ENCODE results near the gene PPP4R1. TPM values are rescaled to one million over a fixed set of nuclear protein-coding genes. Genes with fewer than 3 reads are reported as not detected.

Gene PPP4R1
- polyA plus RNA-seq, 1 donor (not counting 4 experiments of a cell fraction or from before 2014, with no cell fraction given): 200 TPM

- Histone ChIP-seq H3K36me3 (ENCODE audit: control insufficient read depth in 2 of 2, extremely low read depth in 1 of 2, insufficient read depth in 2 of 2, low read length in 2 of 2) (peaks cover 5 to 14% of the 10 kb centered on the region in 2 experiments), H3K79me2 (ENCODE audit: control insufficient read depth, insufficient read depth, low read length) (peaks cover 97% of the 10 kb centered on the region), H3K9ac (ENCODE audit: control insufficient read depth, extremely low read depth, insufficient read depth, low read length) (no peak overlapping the region), H3K9me3 (ENCODE audit: control insufficient read depth, low read depth, low read length) (no peaks in the 10 kb centered on the region), H3K4me2 (ENCODE audit: control insufficient read depth, extremely low read depth, insufficient read depth, low read depth, low read length) (peak overlapping the region; percentile 9), H3K9me1 (ENCODE audit: control insufficient read depth, extremely low read depth, insufficient read depth, low read length) (no peaks in the 10 kb centered on the region), H3K4me3 (ENCODE audit: control insufficient read depth in 2 of 3, extremely low read depth in 1 of 3, insufficient read depth in 2 of 3, low read depth in 1 of 3, low read length in 3 of 3) (peak overlapping the region in 1 of 3 experiments; percentile 33), H2AFZ (ENCODE audit: control insufficient read depth, low read length) (no peak overlapping the region), H3K27ac (ENCODE audit: control insufficient read depth, insufficient read depth, low read length) (peak overlapping the region; percentile 74), H3K4me1 (ENCODE audit: control insufficient read depth, extremely low read depth, insufficient read depth, low read length) (peaks cover 36% of the 10 kb centered on the region), H3K27me3 (ENCODE audit: control insufficient read depth, extremely low read depth, insufficient read depth, low read length) (no peaks in the 10 kb centered on the region), H4K20me1 (ENCODE audit: control insufficient read depth, extremely low read depth, insufficient read depth, low read length) (no peaks in the 10 kb centered on the region)
- dilution Hi-C loops (cut with MboI; ENCODE audit: extremely low pct_ligation_motif_present, low sequenced_read_pairs): no loop called here
- DNase-seq (ENCODE audit: low read depth, low spot score) (no peak), FAIRE-seq (no peak)
- no peak for TF ChIP-seq CTCF (optimal IDR thresholded peaks at IDR 0.05 in 1 of 3, IDR thresholded peaks at IDR 0.05 in 1 of 3, conservative IDR thresholded peaks at IDR 0.05 in 1 of 3; ENCODE audit: extremely low read depth in 1 of 3, insufficient read depth in 2 of 3, low read length in 3 of 3)
- TF ChIP-seq EZH2 (IDR thresholded peaks at IDR 0.05; ENCODE audit: low read length): no peak
Measured at GRCh38 chr18:9596226-9596625, 18.1 kb downstream of the PPP4R1 start.

DNA sequence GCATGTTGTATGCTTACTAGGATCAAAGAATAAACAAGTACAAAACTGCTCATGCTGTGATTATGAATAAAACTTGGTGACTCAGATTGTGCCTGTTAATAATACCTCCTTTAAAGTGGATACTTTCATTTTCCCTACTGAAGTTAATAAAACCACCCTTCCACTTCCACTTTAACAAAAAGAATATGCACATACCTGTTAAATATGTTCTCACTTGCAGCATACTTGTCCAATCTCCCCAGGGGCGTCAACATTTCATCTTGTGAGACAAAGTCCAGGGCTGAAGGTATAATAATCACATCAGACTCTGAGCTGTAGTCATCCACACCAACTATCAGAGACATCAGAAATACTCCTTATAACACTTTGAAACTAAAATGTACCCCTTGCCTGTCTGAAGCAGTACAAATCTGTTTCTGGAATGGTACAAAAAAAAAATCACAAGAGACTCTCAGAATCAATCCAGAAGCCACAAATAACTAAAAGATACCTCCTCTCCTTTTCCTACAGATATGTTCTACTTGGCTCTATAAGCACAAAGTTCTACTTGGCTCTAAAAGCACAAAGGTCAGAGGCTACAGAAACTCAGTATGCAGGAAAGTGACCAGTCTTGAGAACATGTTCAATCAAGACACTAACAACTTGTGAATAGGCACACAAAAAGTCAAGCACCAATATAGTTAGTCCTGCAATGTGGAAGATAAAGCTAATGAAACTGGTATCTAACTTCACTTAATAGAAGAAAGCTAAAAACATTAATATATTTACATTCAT is 19.3 kb downstream of the PPP4R1 start:
- FAIRE-seq: peak; percentile 89
- Histone ChIP-seq H3K79me2 (ENCODE audit: control insufficient read depth, insufficient read depth, low read length) (peaks cover 96% of the 10 kb centered on the region), H3K4me1 (ENCODE audit: control insufficient read depth, extremely low read depth, insufficient read depth, low read length) (peaks cover 36% of the 10 kb centered on the region), H2AFZ (ENCODE audit: control insufficient read depth, low read length) (no peak overlapping the region), H3K4me3 (ENCODE audit: control insufficient read depth in 2 of 3, extremely low read depth in 1 of 3, insufficient read depth in 2 of 3, low read depth in 1 of 3, low read length in 3 of 3) (peak overlapping the region in 2 of 3 experiments; percentile 35 to 39), H3K27me3 (ENCODE audit: control insufficient read depth, extremely low read depth, insufficient read depth, low read length) (no peaks in the 10 kb centered on the region), H3K4me2 (ENCODE audit: control insufficient read depth, extremely low read depth, insufficient read depth, low read depth, low read length) (peak overlapping the region; percentile 78), H4K20me1 (ENCODE audit: control insufficient read depth, extremely low read depth, insufficient read depth, low read length) (no peaks in the 10 kb centered on the region), H3K36me3 (ENCODE audit: control insufficient read depth in 2 of 2, extremely low read depth in 1 of 2, insufficient read depth in 2 of 2, low read length in 2 of 2) (peaks cover 5 to 21% of the 10 kb centered on the region in 2 experiments), H3K27ac (ENCODE audit: control insufficient read depth, insufficient read depth, low read length) (peak overlapping the region; percentile 74), H3K9ac (ENCODE audit: control insufficient read depth, extremely low read depth, insufficient read depth, low read length) (peak overlapping the region; percentile 60), H3K9me1 (ENCODE audit: control insufficient read depth, extremely low read depth, insufficient read depth, low read length) (no peaks in the 10 kb centered on the region), H3K9me3 (ENCODE audit: control insufficient read depth, low read depth, low read length) (no peaks in the 10 kb centered on the region)
- DNase-seq (ENCODE audit: low read depth, low spot score): peak; percentile 56
- dilution Hi-C loops (cut with MboI; ENCODE audit: extremely low pct_ligation_motif_present, low sequenced_read_pairs): no loop called here
- TF ChIP-seq CTCF (optimal IDR thresholded peaks at IDR 0.05 in 1 of 3, IDR thresholded peaks at IDR 0.05 in 1 of 3, conservative IDR thresholded peaks at IDR 0.05 in 1 of 3; ENCODE audit: extremely low read depth in 1 of 3, insufficient read depth in 2 of 3, low read length in 3 of 3) (no peak), EZH2 (IDR thresholded peaks at IDR 0.05; ENCODE audit: low read length) (no peak)

All from keratinocyte (primary cell).